BLaER1 treated with 17β-estradiol and CSF1 and Interleukin-3, amounts not matched to agents 10 nM and 100 nM (cell line): ENCODE measurements around the gene ARHGEF40.

Experiments used
- H3K27ac ChIP-seq, 11 experiments: shearing (Covaris generic); formaldehyde crosslinking; 2 replicates each; pipeline ENCODE4 v1.8.1; 2022
- H3K27me3 ChIP-seq, 11 experiments: shearing (Covaris generic); formaldehyde crosslinking; 2 replicates each; pipeline ENCODE4 v1.8.1; 2022
- H3K36me3 ChIP-seq, 11 experiments: shearing (Covaris generic); formaldehyde crosslinking; 2 replicates each; pipeline ENCODE4 v1.8.1; 2022
- H3K4me1 ChIP-seq, 10 experiments: shearing (Covaris generic); formaldehyde crosslinking; 2 replicates each; pipeline ENCODE4 v1.8.1; 2022
- H3K4me2 ChIP-seq, 11 experiments: shearing (Covaris generic); formaldehyde crosslinking; 2 replicates each; pipeline ENCODE4 v1.8.1; 2022
- H3K4me3 ChIP-seq, 10 experiments: shearing (Covaris generic); formaldehyde crosslinking; 2 replicates each; pipeline ENCODE4 v1.8.1; 2022
- H3K9ac ChIP-seq, 11 experiments: shearing (Covaris generic); formaldehyde crosslinking; 2 replicates each; pipeline ENCODE4 v1.8.1; 2022
- H3K9me3 ChIP-seq, 11 experiments: shearing (Covaris generic); formaldehyde crosslinking; replicated peaks in 1 of 11; 2 replicates each; pipeline ENCODE4 v1.8.1; 2022
- H4K20me1 ChIP-seq, 11 experiments: shearing (Covaris generic); formaldehyde crosslinking; 2 replicates each; pipeline ENCODE4 v1.8.1; 2022
- Cebpa-rat ChIP-seq, 11 experiments: shearing (Covaris generic); IDR thresholded peaks; 2 replicates each; pipeline ENCODE4 v1.8.1; 2022

The ARHGEF40 gene

DNA sequence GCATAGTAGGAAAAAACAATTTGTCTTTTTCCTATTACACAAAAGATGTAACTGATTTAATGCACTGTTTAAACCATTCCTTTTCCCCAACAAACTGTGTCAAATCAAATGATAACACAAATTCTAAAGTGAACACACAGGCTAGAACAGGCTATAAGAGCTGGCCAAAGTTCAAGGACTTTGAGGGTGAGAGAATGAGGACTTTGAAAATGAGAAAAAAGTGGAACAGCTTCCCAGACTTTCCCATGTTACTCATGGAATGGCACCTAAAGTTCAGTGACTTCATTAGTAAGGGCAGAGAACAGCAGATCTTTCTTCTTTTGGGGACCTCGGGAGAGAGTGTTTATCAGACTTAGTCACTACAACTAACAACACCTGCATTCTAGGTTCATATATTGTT, 53.3 kb downstream of the ARHGEF40 start:
- Histone ChIP-seq H3K27me3 (no peaks in the 10 kb centered on the region), H3K4me3 (no peak overlapping the region), H4K20me1 (no peaks in the 10 kb centered on the region), H3K27ac (no peak overlapping the region), H3K4me2 (no peak overlapping the region), H3K9ac (no peak overlapping the region), H3K9me3 (peaks cover 12 to 17% (median 14%) of the 10 kb centered on the region in 11 experiments), H3K4me1 (no peaks in the 10 kb centered on the region), H3K36me3 (no peaks in the 10 kb centered on the region)
- TF ChIP-seq Cebpa-rat (IDR thresholded peaks at IDR 0.05) = no peak

DNA sequence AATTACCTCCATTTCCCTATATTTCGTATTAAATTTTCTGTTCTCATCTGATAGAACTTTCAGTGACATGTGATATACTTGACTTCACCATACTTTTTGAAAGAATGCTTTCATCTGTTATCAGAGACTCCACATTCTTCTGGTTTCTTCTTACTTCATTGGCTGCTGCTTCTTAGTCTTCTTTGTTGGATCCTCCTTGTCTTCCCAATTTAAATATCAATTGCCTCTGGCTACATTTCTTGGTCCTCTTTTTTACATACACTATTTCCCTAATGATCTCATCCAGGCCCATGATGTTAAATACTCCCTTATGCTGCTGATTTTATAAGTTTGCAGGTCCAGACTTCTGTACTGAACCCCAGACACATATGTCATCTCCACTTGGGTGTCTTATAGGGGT, 63.8 kb downstream of the ARHGEF40 start:
- H3K9ac ChIP-seq = no peak overlapping the region
- H3K36me3 ChIP-seq = no peaks in the 10 kb centered on the region
- no peak overlapping the region for H3K4me3 ChIP-seq
- no peak overlapping the region for H3K4me2 ChIP-seq
- H3K9me3 ChIP-seq = peaks cover 11 to 21% (median 15%) of the 10 kb centered on the region in 11 experiments; a peak in 16 of 22 replicates
- no peak for TF ChIP-seq Cebpa-rat (IDR thresholded peaks at IDR 0.05)
- no peaks in the 10 kb centered on the region for H4K20me1 ChIP-seq
- H3K27me3 ChIP-seq = no peaks in the 10 kb centered on the region
- no peaks in the 10 kb centered on the region for H3K4me1 ChIP-seq
- no peak overlapping the region for H3K27ac ChIP-seq

DNA sequence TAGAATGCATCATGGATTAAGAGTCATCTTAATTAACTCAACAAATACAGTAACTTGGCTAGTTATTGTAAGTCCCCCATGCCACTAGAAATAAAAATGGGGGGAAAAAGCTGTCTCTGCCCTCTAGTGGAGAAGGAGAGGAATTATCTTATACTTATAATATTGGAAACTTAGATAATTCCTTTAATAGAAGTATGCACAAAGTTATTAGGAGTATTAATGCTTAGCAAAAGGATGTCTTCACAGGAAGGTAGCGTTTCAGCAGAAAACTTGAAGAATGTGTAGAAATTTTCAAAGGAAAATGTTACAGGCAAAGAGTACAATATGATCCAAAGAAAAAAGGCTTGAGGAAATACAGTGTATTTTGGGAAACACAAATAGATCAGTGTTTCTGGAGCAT, 65.9 kb downstream of the ARHGEF40 start:
- H4K20me1 ChIP-seq = no peaks in the 10 kb centered on the region
- peaks cover under 1 to 12% (median 2%) of the 10 kb centered on the region in 11 experiments; a peak in 12 of 22 replicates for H3K9me3 ChIP-seq
- H3K4me3 ChIP-seq = no peak overlapping the region
- H3K36me3 ChIP-seq = no peaks in the 10 kb centered on the region
- no peak overlapping the region for H3K9ac ChIP-seq
- no peaks in the 10 kb centered on the region for H3K4me1 ChIP-seq
- no peak for TF ChIP-seq Cebpa-rat (IDR thresholded peaks at IDR 0.05)
- no peak overlapping the region for H3K4me2 ChIP-seq
- H3K27me3 ChIP-seq = no peaks in the 10 kb centered on the region
- H3K27ac ChIP-seq = no peak overlapping the region
